Ascending aorta (tissue), 2 donors: ENCODE results near the gene ANAPC16. TPM values are rescaled to one million over a fixed set of nuclear protein-coding genes. Genes with fewer than 3 reads are reported as not detected.

Experiments
- DNase-seq, 2 donors: peaks; one replicate each; pipeline ENCODE4 v3.0.0-alpha.2; 2019; ENCODE audit warnings: low spot score in 2 of 2
- H3K27ac ChIP-seq, 2 donors: fragments of 200-600 bp; sonication (generic); one replicate each; pipeline ENCODE4 v1.5.1; 2016 to 2017; ENCODE audit warnings: mild to moderate bottlenecking in 1 of 2
- H3K27me3 ChIP-seq: fragments of 200-600 bp; sonication (generic); one replicate; pipeline ENCODE4 v1.5.1; 2017
- H3K36me3 ChIP-seq, 2 donors: fragments of 200-600 bp; sonication (generic); one replicate each; pipeline ENCODE4 v1.5.1; 2016
- H3K4me1 ChIP-seq, 2 donors: fragments of 200-600 bp; sonication (generic); one replicate each; pipeline ENCODE4 v1.5.1; 2016 to 2017; ENCODE audit warnings: mild to moderate bottlenecking in 1 of 2
- H3K4me3 ChIP-seq, 2 donors: fragments of 200-600 bp; sonication (generic); one replicate each; pipeline ENCODE4 v1.5.1; 2016 to 2017; ENCODE audit warnings: mild to moderate bottlenecking in 1 of 2
- H3K9me3 ChIP-seq, 2 donors: fragments of 200-600 bp; sonication (generic); one replicate each; pipeline ENCODE4 v1.5.1; 2016
- intact Hi-C: fragments of 100-400 bp; cut with DNase I; formaldehyde crosslinking; loops from one replicate; pipeline ENCODE4 v1.15.1; 2023
- total RNA-seq: library from RNA; depleted of rRNA; stranded (reverse); fragments of >200 nt; gene quantifications from one replicate; pipeline ENCODE4 v1.1.0, GENCODE V29; 2016
- TF ChIP-seq, protein P1 (sequence below), 3 experiments: fragments of 200-600 bp in 2 of 3; fragments of 450-650 bp in 1 of 3; sonication (generic) in 2 of 3; IDR thresholded peaks; one replicate each; pipeline ENCODE4 v1.5.1; 2016 to 2019; ENCODE audit warnings: antibody characterized with exemption in 3 of 3, mild to moderate bottlenecking in 1 of 3, moderate library complexity in 1 of 3

Gene ANAPC16
- total RNA-seq, 1 donor from 2014 or later, result 22.8 TPM

DNA sequence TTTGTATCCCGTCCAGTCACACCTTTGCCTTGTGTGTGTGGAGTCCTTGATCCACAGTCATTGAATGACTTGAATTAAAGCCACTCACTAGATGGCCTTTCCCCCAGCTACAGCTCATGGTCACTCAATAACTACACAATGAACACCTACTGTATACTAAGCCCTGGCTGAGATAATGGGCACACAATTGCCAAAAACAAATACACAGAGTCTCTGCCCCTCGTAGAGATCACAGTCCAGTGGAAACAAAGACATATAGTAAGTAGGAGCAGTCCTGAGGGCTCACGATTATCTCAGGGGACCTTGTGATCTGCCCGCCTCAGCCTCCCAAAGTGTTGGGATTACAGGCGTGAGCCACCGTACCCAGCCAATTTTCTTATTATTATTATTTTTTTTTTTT is 35.8 kb downstream of the ANAPC16 start:
- Histone ChIP-seq H3K27me3 (no peaks in the 10 kb centered on the region), H3K36me3 (no peaks in the 10 kb centered on the region), H3K27ac (peak overlapping the region; percentile 91 to 97), H3K9me3 (no peaks in the 10 kb centered on the region), H3K4me1 (peaks cover 51 to 83% of the 10 kb centered on the region in 2 donors), H3K4me3 (no peak overlapping the region)
- TF ChIP-seq, protein P1, sequence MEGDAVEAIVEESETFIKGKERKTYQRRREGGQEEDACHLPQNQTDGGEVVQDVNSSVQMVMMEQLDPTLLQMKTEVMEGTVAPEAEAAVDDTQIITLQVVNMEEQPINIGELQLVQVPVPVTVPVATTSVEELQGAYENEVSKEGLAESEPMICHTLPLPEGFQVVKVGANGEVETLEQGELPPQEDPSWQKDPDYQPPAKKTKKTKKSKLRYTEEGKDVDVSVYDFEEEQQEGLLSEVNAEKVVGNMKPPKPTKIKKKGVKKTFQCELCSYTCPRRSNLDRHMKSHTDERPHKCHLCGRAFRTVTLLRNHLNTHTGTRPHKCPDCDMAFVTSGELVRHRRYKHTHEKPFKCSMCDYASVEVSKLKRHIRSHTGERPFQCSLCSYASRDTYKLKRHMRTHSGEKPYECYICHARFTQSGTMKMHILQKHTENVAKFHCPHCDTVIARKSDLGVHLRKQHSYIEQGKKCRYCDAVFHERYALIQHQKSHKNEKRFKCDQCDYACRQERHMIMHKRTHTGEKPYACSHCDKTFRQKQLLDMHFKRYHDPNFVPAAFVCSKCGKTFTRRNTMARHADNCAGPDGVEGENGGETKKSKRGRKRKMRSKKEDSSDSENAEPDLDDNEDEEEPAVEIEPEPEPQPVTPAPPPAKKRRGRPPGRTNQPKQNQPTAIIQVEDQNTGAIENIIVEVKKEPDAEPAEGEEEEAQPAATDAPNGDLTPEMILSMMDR (IDR thresholded peaks at IDR 0.05), result no peak
- DNase-seq, result no peak
- intact Hi-C loops, result no loop called here

DNA sequence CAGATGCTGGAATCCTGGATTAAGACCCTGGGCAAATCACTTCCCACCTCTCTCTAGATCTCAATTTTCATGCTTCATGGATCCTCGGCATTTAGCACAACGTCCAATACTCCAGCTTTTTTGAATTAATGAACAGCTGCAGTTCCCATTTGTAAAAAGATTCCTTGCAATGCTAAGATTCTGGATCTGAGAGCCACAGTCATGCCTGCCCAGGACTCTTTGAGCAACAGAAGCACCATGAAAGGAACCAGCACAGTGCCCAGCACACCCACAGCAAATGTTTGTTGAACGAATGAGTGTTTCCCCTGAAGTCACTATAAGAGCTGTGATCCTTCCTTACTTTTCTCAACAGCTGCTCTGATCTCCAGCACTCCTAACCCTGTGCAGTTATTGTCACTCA is 37.2 kb downstream of the ANAPC16 start:
- intact Hi-C loops, result no loop called here
- peaks cover 42 to 77% of the 10 kb centered on the region in 2 donors for H3K4me1 ChIP-seq
- peak overlapping the region; percentile 91 to 97 for H3K27ac ChIP-seq
- H3K36me3 ChIP-seq, result no peaks in the 10 kb centered on the region
- TF ChIP-seq, protein P1 (IDR thresholded peaks at IDR 0.05), result no peak
- H3K9me3 ChIP-seq, result no peaks in the 10 kb centered on the region
- H3K27me3 ChIP-seq, result no peaks in the 10 kb centered on the region
- no peak for DNase-seq
- no peak overlapping the region for H3K4me3 ChIP-seq

DNA sequence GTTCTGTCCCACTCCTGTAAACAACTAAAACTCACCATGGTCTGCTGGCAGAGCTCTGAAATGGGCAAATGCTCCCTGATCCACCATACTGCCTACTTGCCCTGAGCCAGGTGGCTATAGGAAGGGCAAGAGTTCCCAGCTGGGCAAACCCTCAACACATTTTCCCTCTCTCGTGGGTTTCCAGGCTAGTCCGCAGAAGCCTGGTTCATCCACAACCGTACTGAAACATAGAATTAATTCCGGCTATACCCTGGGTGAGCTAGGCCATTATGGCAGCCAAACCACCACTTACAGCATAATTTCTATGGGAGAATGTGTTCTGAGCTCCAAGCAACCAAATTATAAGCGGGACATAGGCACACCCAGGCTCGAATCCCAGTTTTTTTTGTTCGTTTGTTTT is 37.8 kb downstream of the ANAPC16 start:
- Histone ChIP-seq H3K4me1 (peaks cover 42 to 73% of the 10 kb centered on the region in 2 donors), H3K27me3 (no peaks in the 10 kb centered on the region), H3K9me3 (no peaks in the 10 kb centered on the region), H3K4me3 (no peak overlapping the region), H3K36me3 (no peaks in the 10 kb centered on the region), H3K27ac (peak overlapping the region; percentile 91 to 97)
- TF ChIP-seq, protein P1 (IDR thresholded peaks at IDR 0.05), result no peak
- intact Hi-C loops, result no loop called here
- DNase-seq, result no peak

DNA sequence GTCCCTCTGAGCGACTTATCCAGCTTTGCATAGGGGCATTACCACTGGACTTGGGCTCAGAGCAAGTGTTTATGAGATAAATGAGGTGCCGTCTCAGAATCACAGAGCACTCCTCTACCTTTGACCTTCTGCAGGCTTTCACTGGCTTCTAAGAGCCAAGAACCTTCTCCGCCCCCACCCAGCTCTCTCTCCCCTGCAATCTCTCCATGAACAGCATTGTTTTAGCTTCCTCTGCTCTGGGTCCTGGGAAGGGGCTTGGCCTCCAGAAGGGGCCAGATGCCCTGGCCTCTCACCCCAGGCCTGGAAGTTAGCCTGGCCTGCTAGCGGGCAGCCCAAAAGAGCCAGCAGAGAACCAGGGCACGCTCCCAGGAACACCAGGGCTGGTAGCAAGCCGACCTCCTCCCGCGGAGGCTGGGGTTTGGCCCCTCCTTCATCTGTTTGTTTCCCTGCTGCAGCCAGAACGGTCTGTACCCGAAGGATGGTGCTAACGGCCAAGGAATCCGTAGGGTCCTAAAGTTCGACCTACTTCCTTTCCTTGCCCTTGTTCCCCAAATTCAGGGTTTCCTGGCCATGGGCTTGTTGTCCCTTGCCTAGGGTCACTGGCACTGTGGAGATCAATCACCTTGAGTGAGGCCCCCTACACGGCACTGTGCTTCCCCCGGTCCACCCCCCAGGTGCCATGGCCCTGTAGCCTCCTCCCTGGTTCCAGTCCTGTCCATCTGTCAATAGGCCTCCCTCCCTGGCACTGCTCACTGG is 39.2 kb downstream of the ANAPC16 start:
- intact Hi-C loops, result loop anchor here (2.0 kb wide), 2 partner anchors 26 to 38 kb away; partner anchors contain the start of genes ANAPC16 and ASCC1
- Histone ChIP-seq H3K9me3 (no peaks in the 10 kb centered on the region), H3K27me3 (no peaks in the 10 kb centered on the region), H3K27ac (peak overlapping the region; percentile 91 to 97), H3K36me3 (no peaks in the 10 kb centered on the region), H3K4me3 (peak overlapping the region in 1 of 2 donors; percentile 23), H3K4me1 (peaks cover 43 to 71% of the 10 kb centered on the region in 2 donors)
- peak; percentile 83 to 96 for DNase-seq
- TF ChIP-seq, protein P1 (IDR thresholded peaks at IDR 0.05), result no peak

DNA sequence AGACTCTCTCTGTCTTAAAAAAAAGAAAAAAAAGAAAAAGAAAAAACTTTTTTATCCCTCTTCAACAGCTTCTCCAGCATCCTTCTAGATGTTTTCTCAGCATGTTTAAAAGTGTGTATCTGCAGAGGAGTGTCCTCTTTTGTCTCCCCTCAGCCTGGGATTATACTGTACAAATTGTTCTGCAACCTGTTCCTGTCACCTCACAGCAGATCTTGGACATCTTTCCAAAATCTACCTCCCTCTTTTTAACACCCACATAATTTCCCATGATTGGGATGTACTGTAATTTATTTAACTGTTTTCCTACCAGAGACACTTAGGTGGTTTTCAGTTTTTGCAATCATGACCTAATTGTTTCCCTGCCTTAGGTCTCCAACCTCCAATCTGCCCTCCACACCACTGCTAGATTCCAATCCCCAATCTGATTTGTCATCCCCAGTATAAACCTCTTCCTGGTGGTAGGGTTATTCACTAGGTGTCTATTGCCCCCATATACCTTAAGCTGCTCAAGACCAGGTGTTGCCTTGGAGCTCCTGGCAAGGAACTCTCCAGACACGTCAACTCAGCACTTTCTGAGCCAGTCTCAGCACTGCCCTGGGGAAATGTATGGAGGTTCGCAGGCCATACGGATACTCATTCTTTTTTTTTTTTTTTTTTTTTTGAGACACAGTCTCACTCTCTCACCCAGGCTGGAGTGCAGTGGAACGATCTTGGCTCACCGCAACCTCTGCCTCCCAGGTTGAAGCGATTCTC is 40.3 kb downstream of the ANAPC16 start:
- Histone ChIP-seq H3K4me3 (no peak overlapping the region), H3K27ac (peak overlapping the region; percentile 91 to 97), H3K9me3 (no peaks in the 10 kb centered on the region), H3K4me1 (peaks cover 46 to 72% of the 10 kb centered on the region in 2 donors), H3K36me3 (no peaks in the 10 kb centered on the region), H3K27me3 (no peaks in the 10 kb centered on the region)
- TF ChIP-seq, protein P1 (IDR thresholded peaks at IDR 0.05), result no peak
- DNase-seq, result no peak
- intact Hi-C loops, result loop anchor here (2.0 kb wide), 2 partner anchors 27 to 39 kb away; partner anchors contain the start of genes ANAPC16 and ASCC1
